Measurements from ENCODE around the gene TNFAIP8L2. TPM values are rescaled to one million over a fixed set of nuclear protein-coding genes. Genes with fewer than 3 reads are reported as not detected.

TNFAIP8L2 gene
- total RNA-seq, 1 donor from 2014 or later = not detected

DNA sequence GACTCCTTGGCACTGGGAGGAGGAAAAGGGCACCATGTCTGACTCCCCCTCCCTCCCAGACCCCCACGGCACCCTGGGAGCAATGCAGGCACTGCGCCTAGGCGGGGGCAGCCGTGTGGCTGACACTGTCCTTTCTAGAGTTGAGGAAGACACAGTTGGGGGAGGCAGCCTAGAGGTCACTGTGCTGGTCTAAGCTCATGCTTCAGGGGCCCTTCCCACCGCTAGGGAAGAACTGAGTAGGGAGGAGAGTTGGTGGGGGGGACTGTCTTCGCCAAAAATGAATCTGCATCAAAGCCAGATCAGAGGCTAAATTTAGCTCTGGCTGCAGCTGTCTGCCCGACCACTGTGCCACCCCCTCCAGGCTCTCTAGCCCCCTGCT is 13.4 kb upstream of the TNFAIP8L2 start:
- Histone ChIP-seq H2AFZ (replicated peaks) (no peak overlapping the region), H3K9ac (no peak overlapping the region), H3K4me1 (peaks cover 30% of the 10 kb centered on the region), H3K4me3 (no peak overlapping the region), H4K20me1 (ENCODE audit: low read depth) (peaks cover 26% of the 10 kb centered on the region), H3F3A (ENCODE audit: low read depth) (peaks cover 26% of the 10 kb centered on the region), H3K36me3 (no peaks in the 10 kb centered on the region), H3K27ac (no peak overlapping the region), H3K27me3 (peaks cover 27% of the 10 kb centered on the region), H3K79me2 (ENCODE audit: low read depth) (no peaks in the 10 kb centered on the region), H3K9me3 (ENCODE audit: low read depth) (no peaks in the 10 kb centered on the region), H3K4me2 (no peak overlapping the region)
- Mint-ChIP-seq H3K36me3 (peaks cover 13% of the 10 kb centered on the region), H3K9me3 (no peaks in the 10 kb centered on the region), H3K4me1 (peaks cover 39% of the 10 kb centered on the region), H3K27me3 (ENCODE audit: insufficient read depth, low read depth) (peaks cover 18% of the 10 kb centered on the region), H3K4me3 (peak overlapping the region; percentile 77), H3K27ac (peak overlapping the region; percentile 27)
- no peak for TF ChIP-seq EZH2 (IDR thresholded peaks at IDR 0.05)
- TF ChIP-seq, protein P1, sequence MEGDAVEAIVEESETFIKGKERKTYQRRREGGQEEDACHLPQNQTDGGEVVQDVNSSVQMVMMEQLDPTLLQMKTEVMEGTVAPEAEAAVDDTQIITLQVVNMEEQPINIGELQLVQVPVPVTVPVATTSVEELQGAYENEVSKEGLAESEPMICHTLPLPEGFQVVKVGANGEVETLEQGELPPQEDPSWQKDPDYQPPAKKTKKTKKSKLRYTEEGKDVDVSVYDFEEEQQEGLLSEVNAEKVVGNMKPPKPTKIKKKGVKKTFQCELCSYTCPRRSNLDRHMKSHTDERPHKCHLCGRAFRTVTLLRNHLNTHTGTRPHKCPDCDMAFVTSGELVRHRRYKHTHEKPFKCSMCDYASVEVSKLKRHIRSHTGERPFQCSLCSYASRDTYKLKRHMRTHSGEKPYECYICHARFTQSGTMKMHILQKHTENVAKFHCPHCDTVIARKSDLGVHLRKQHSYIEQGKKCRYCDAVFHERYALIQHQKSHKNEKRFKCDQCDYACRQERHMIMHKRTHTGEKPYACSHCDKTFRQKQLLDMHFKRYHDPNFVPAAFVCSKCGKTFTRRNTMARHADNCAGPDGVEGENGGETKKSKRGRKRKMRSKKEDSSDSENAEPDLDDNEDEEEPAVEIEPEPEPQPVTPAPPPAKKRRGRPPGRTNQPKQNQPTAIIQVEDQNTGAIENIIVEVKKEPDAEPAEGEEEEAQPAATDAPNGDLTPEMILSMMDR (IDR thresholded peaks at IDR 0.05) = no peak
- no peak for TF ChIP-seq EZH2phosphoT487 (IDR thresholded peaks at IDR 0.05)
- peak; percentile 13 for DNase-seq (ENCODE audit: low spot score)

DNA sequence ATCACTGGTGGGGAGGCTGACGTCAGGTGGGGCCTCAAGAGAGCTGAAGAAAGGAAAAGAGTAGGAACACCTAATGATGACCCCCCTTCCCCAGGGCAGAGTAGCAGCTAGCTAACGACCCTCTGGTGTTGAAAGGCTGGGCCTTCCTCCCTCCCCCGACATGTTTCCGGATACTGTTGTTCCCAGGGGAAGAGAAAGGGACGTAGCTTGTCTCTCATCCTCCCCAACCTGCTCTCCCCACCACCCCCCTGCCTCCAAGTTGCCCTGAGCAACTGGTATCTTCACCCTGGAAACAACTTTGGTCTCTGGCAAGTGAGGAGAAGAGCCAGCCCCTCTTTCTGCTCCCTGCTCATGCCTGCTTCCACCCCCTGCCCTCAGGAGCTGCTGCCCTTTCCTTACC is 12.5 kb upstream of the TNFAIP8L2 start:
- Histone ChIP-seq H3K36me3 (no peaks in the 10 kb centered on the region), H3F3A (ENCODE audit: low read depth) (peaks cover 27% of the 10 kb centered on the region), H3K4me1 (peaks cover 30% of the 10 kb centered on the region), H2AFZ (replicated peaks) (no peak overlapping the region), H3K9ac (no peak overlapping the region), H3K79me2 (ENCODE audit: low read depth) (no peaks in the 10 kb centered on the region), H4K20me1 (ENCODE audit: low read depth) (peaks cover 26% of the 10 kb centered on the region), H3K4me3 (peak overlapping the region; percentile 8), H3K9me3 (ENCODE audit: low read depth) (no peaks in the 10 kb centered on the region), H3K27me3 (peaks cover 32% of the 10 kb centered on the region), H3K4me2 (peak overlapping the region; percentile 91), H3K27ac (no peak overlapping the region)
- Mint-ChIP-seq H3K9me3 (no peaks in the 10 kb centered on the region), H3K27me3 (ENCODE audit: insufficient read depth, low read depth) (peaks cover 16% of the 10 kb centered on the region), H3K4me1 (peaks cover 39% of the 10 kb centered on the region), H3K4me3 (peak overlapping the region; percentile 91), H3K27ac (no peak overlapping the region), H3K36me3 (peaks cover 17% of the 10 kb centered on the region)
- TF ChIP-seq EZH2 (IDR thresholded peaks at IDR 0.05) = no peak
- TF ChIP-seq, protein P1 (IDR thresholded peaks at IDR 0.05) = no peak
- no peak for TF ChIP-seq EZH2phosphoT487 (IDR thresholded peaks at IDR 0.05)
- peak; percentile 29 for DNase-seq (ENCODE audit: low spot score)

DNA sequence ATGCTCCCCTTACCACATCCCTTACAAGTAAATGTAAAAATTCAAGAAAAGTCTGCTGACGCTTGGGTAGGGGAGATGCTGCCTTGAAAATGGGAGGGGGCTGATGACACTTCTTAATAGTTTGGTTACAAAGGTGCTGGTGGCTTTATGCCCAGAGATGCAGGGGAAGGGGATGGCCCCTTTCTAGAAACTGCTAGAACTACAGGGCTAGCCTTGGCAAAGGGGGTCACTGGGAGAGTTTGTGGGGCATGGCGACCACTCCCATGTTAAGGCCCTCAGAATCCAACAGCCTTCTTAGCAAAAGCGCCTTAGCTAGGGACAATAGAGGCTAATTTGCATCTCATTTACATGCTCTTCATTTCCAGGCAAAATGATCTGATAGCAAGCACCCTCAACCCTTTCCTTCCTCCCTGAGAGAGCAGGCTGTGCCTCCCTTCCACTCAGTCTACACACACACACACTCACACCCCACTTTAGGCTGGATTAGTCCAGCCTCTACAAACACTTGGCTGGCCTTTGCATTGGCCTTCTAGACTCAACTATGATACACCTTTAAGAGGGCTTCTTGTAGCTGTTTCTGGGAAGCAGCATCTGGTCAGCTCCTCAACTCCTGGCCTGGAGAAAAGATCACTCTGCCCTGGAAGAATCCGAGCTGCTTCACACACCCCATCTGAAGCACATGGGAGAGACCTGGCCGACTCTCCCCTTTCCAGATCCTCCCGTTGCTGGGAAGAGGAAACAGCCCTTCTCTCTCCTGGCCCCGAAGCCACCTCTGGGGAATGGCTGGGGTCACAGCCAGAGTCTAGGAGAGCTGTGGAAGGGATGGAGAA is 11.8 kb upstream of the TNFAIP8L2 start:
- H2AFZ ChIP-seq (replicated peaks) = no peak overlapping the region
- H3K4me1 ChIP-seq = peaks cover 30% of the 10 kb centered on the region
- peak overlapping the region; percentile 91 for H3K4me3 Mint-ChIP-seq
- no peak overlapping the region for H3K9ac ChIP-seq
- H3K9me3 Mint-ChIP-seq = no peaks in the 10 kb centered on the region
- H3K36me3 Mint-ChIP-seq = peaks cover 12% of the 10 kb centered on the region
- TF ChIP-seq EZH2phosphoT487 (IDR thresholded peaks at IDR 0.05) (no peak), EZH2 (IDR thresholded peaks at IDR 0.05) (no peak)
- TF ChIP-seq, protein P1 (IDR thresholded peaks at IDR 0.05) = no peak
- H3K27me3 ChIP-seq = peaks cover 32% of the 10 kb centered on the region
- H3K27ac ChIP-seq = no peak overlapping the region
- peak overlapping the region; percentile 91 for H3K4me3 ChIP-seq
- H3K27ac Mint-ChIP-seq = peak overlapping the region; percentile 87
- H3K4me2 ChIP-seq = peak overlapping the region; percentile 91
- peaks cover 26% of the 10 kb centered on the region for H4K20me1 ChIP-seq (ENCODE audit: low read depth)
- H3F3A ChIP-seq (ENCODE audit: low read depth) = peaks cover 27% of the 10 kb centered on the region
- DNase-seq (ENCODE audit: low spot score) = peak; percentile 18
- H3K4me1 Mint-ChIP-seq = peaks cover 39% of the 10 kb centered on the region
- H3K9me3 ChIP-seq (ENCODE audit: low read depth) = no peaks in the 10 kb centered on the region
- H3K79me2 ChIP-seq (ENCODE audit: low read depth) = no peaks in the 10 kb centered on the region
- no peaks in the 10 kb centered on the region for H3K36me3 ChIP-seq
- peaks cover 16% of the 10 kb centered on the region for H3K27me3 Mint-ChIP-seq (ENCODE audit: insufficient read depth, low read depth)

Measured in neural progenitor cell (in vitro differentiated cells).